NCI-H1048 (cell line): Measurements from ENCODE around the gene RPL18.
A peak's percentile ranks its signal among the peaks of the same experiment; 100 is the strongest.

ENCODE experiments used
- DNase-seq: peaks from one replicate; lab custom pipeline; 2025; lab: John Stamatoyannopoulos, UW

RPL18 gene

DNA sequence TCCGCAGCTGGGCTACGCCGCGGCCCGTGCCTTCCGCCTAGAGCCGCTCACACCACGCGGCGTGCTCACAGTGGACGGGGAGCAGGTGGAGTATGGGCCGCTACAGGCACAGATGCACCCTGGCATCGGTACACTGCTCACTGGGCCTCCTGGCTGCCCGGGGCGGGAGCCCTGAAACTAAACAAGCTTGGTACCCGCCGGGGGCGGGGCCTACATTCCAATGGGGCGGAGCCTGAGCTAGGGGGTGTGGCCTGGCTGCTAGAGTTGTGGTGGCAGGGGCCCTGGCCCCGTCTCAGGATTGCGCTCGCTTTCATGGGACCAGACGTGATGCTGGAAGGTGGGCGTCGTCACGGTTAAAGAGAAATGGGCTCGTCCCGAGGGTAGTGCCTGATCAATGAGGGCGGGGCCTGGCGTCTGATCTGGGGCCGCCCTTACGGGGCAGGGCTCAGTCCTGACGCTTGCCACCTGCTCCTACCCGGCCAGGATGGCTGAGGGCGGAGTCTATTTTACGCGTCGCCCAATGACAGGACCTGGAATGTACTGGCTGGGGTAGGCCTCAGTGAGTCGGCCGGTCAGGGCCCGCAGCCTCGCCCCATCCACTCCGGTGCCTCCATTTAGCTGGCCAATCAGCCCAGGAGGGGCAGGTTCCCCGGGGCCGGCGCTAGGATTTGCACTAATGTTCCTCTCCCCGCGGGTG lies 10.8 kb upstream of the RPL18 start:
- no peak for DNase-seq

DNA sequence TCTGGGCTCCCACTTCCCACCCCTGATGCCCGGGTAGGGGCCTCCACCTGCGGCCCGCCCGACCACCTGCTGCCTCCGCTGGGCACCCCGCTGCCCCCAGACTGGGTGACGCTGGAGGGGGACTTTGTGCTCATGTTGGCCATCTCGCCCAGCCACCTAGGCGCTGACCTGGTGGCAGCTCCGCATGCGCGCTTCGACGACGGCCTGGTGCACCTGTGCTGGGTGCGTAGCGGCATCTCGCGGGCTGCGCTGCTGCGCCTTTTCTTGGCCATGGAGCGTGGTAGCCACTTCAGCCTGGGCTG lies 10.3 kb upstream of the RPL18 start:
- DNase-seq: no peak

DNA sequence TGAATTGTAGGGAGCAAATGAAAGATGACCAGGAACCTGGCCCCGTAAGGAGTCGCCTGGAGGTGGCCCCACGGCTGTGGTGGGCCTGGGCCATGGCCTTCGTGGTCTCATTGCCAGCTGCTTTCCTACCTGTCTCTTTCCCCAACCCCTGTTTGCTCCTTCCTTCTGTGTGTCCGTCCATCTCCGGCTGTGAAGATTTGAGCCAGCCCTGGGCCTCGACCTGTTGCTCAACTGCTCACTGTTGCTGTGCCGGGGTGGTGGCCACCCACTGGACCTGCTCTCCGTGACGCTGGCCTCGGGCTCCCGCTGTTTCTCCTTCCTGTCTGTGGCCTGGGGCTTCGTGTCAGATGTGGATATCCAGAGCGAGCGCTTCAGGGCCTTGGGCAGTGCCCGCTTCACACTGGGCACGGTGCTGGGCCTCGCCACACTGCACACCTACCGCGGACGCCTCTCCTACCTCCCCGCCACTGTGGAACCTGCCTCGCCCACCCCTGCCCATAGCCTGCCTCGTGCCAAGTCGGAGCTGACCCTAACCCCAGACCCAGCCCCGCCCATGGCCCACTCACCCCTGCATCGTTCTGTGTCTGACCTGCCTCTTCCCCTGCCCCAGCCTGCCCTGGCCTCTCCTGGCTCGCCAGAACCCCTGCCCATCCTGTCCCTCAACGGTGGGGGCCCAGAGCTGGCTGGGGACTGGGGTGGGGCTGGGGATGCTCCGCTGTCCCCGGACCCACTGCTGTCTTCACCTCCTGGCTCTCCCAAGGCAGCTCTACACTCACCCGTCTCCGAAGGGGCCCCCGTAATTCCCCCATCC lies 9.7 kb upstream of the RPL18 start:
- no peak for DNase-seq

DNA sequence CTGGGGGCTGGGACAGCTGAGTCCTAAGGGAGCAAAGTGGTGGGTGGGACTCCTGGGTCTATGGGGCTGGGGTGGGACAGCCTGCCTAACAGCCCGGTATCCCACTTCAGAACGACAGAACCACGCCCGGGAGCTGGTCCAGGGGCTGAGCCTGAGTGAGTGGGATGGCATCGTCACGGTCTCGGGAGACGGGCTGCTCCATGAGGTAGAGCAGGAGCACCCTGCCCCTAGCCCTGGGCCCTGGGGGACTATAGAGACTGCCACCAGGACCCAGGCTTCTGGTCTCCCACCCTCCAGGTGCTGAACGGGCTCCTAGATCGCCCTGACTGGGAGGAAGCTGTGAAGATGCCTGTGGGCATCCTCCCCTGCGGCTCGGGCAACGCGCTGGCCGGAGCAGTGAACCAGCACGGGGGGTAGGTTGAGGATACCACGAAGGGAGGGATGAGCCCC lies 8.9 kb upstream of the RPL18 start:
- DNase-seq: no peak

DNA sequence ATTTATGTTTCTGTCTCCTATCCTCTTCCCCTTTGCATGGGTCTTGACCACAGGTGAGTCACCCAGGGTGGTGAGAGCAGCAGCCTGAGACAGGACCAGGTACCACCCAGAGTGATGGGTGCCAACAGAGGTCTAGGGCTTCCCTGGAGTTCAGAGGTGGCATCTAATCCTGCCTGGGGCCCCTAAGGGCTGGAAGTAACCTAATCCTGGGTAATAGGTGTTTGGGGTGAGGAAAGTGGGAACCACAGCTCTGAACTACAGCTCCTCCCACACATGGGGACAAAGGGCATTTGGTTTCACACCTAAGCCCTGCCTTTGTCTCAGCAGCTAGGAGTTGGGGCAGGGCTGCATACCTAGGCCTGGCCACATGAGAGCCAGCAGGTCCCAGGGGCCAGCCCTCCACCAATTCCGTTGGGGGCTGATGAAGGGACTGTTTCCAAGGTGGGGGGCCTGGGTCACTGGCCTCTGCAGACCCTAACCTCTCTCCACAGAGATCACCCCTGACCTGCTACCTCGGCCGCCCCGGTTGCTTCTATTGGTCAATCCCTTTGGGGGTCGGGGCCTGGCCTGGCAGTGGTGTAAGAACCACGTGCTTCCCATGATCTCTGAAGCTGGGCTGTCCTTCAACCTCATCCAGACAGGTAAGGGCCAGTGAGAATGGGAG lies 8.4 kb upstream of the RPL18 start:
- no peak for DNase-seq

DNA sequence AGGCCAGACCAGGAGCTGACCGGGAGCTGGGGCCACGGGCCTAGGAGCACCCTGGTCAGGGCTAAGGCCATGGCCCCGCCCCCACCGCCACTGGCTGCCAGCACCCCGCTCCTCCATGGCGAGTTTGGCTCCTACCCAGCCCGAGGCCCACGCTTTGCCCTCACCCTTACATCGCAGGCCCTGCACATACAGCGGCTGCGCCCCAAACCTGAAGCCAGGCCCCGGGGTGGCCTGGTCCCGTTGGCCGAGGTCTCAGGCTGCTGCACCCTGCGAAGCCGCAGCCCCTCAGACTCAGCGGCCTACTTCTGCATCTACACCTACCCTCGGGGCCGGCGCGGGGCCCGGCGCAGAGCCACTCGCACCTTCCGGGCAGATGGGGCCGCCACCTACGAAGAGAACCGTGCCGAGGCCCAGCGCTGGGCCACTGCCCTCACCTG lies 6.9 kb upstream of the RPL18 start:
- no peak for DNase-seq

DNA sequence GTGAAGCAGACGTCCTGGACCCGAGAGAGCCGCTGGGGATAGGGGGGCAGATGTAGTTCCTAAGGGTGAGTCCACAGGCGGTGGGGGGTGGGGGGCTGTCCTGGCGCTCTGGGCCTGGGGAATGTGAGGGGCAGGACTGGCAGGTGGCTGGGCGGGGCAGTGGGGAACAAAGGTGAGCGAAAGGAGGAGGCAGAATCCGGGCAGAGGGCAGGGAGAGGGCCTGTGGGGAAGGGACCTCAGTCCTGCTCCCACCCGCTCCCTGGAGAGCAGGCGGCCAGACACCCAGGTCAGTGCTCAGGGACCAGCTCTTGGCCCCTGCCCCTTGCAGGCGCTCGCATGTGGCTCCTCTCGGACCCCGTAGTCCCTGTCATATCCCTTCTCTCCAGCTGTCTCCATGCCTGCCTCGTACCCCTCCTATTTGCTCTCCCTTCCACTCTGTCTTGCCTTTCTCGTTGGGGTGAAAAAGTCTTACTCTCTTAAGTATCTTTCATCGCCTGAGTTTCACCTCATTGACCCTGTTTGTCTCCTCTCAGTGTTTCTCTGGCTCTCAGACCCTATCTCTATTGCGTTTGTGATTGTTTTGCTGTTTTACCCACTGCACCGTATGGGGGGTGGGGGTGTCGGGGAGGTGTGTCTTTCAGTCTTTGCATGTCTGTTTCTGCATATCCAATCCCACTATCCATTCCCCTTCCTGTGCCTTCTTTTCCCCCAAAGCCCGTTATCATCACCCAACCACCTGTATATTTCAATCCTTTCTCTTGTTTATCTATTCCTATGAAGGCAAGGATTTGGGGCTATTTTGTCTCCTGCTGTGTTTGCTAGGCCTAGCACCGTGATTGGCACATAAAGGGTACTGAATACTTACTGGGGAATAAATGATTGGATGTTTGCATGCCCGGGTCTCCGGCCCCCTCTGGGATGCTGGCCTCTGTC lies 6.1 kb upstream of the RPL18 start:
- DNase-seq: no peak

DNA sequence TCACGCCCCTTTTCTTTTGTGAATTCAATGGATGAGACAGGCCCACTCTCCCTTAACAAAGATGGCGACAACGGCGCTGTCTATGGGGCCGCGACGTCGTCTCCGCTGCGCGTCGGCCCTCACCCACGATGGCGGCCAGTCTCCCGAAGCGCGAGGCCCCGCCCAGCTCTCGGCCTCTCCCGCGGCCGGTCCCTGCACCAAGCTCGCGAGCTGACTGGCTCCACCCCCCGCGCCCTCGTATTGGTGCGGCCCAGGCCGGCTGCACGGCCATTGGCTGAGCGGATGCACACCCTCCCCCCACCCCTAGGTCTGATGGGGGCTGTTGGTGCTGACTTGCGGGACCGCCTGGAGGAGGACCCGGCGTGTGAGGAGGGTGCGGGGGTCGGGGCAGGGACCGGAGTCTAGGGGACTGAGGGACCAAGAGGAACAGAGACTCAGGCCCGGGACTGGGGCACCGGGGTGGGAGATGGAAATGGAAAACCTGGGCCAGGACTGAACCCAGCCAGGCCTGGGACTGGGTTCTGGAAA lies 5.2 kb upstream of the RPL18 start:
- peak; percentile 96 for DNase-seq

DNA sequence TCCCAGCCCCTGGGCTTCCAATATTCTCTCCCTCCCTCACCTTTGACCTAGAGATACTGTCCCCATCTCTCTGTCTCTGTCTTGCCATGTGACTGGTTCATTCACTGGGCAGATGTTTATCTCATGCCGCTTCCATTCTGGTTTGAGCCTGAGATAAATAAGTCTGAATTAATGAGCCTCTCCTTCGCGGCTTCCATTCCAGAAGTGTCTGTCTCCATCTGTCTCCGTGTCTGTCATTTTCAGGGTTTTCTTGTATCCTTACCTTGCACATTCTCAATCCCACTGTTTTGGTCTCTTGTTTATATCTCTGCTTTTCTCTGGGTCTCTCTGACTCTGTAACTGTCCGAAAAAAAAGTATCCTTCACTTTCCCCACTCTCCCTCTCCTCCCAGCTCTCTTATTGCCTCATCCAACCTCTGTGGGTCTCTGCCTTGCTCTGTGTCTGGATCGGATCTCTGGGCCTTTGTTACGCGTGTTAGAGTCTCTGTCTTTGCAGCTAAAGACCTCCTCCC lies 4.6 kb upstream of the RPL18 start:
- DNase-seq: no peak

DNA sequence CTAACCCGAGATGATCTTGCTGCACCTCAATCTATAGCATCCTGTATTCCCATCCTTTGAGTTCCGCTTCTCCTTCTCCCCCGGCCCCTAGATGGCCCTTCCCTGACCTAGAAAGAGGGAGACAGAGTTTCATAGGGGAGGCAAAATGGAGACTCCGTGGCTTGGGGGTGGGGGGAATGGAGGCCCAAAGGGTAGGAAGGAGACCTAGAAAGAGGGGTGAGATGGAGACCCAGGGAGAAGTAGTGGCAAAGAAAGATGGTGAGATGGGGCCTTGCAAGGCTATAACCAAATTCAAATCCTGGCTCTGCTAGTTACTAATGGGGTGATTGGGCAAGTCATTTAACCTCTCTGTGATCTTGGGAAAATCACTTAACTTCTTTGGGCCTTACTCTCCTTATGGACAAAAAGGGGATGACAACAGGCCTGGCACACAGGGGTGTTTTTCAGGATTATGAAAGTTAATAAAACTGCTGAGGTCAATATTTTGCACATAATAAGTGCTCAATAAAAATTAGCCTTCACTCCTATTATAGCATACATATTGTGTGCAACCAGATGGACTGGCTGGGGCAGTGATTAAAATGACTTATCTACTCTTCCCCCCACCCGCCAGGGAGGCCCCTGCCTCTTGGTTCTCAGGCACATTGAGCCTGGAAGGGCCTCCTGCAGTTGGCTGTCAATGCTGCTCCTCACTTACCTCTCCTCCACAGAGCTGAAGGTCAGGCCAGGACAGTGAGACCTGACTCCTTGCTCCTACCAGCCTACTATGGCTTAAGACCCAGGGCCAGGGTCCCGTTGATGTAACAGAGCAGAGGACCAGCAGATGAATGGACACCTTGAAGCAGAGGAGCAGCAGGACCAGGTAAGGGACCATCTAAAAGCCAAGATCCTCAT lies 961 bp upstream of the RPL18 start:
- no peak for DNase-seq

DNA sequence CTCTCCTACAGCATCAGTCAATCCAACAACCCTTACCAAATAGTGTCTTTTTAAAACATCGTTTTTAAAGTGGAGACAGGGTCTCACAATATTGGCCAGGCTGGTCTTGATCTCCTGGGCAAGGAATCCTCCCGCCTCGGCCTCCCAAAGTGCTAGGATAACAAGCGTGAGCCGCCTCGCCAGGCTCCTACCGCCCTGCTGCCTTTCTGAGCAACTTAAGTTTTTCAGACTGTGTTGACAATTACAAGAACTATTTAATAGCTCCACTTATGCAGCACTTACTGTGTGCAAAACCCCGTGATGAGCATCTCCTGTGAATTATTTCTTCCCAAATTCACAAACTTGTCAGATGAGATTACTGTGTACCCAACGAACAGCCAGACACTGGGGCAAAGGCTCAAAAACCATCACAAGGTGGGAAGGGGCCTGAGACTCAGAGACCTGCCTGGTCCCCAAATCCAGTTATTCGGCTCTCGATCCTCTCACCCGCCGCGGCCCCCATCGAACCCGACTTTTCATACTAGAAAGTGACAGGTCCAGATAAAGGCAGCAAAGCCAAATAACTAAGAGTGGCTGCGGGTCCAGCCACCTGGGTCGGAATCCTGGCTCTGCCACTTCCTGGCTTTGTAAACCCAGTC lies 581 bp downstream of the RPL18 start:
- no peak for DNase-seq

DNA sequence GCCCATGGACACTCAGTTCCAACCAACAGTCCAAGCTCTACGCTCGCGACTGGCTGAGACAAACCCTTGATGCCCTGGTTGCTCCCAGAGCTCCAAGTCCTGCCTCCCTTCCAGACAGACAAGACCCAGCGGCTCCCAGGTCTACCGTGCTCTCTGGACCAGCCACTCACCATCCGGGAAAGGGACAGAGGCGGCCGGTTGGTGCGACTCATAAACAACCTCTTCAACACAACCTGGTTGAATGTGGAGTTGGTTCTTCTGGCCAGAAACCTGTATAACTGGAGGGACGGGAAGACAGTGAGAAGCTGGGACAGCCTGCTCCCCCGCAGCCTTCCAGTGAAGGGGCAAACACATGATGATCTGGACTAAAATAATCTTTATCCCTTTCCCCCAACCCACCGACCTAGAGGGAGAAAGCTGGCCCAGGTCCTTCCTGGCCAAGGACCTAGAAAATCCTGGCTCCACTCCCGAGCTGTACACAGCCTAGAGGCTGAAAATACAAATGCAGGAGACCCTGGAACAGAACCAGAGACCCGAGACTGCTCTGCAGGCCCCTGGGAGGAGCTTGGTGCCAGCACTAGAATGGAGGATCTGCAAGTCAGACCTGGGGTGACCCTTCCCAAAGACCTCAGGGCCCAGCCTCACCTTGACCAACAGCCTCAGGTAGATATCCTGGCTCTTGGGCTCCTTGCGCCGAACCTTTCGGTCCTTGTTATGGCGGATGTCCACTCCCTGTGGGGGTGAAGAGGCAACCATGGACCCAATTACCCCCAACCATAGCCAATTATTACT lies 1.6 kb downstream of the RPL18 start:
- DNase-seq: no peak

DNA sequence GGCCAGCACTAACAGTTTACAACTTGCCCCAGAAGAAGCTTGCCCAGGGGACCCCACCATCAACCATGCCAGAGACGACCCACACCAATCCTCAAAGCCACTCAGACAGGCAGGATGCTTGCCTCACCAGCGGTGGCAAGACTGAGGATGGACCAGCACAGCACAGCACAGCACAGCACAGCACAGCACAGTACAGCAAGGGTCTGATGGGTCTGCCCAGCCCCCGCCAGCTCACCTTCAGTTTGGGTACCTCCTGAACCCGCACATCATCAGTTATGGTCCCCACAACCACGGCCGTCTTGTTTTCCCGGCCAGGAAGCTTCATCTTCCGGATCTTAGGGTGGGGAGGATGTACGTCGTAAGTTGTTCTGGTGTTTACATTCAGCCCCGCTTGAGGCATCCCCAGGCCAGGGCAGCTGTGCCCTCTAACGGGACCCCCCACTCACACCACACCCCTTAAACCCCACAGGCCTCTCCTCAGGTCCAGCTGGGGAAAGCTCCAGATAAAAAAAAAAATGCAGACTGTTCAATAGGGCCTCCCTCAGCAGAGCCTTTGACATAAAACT lies 2.4 kb downstream of the RPL18 start:
- no peak for DNase-seq

DNA sequence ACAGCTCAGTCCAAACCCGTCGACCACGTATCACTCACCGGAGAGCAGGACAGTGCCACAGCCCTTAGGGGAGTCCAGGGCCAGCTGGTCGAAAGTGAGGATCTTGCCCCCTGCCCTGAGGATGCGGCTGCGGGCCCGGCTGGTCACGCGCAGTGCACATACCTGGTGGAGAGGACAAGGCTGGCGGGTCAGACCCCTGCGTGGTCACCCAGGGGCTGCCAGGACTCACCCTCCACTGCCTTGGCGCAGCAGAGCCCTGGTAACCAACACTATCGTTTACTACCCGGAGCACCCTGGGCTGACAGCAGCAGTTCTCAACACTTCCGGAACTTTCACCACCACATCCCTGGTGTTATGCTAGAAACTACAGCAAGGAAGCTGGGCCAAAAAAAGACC lies 2.9 kb downstream of the RPL18 start:
- no peak for DNase-seq

DNA sequence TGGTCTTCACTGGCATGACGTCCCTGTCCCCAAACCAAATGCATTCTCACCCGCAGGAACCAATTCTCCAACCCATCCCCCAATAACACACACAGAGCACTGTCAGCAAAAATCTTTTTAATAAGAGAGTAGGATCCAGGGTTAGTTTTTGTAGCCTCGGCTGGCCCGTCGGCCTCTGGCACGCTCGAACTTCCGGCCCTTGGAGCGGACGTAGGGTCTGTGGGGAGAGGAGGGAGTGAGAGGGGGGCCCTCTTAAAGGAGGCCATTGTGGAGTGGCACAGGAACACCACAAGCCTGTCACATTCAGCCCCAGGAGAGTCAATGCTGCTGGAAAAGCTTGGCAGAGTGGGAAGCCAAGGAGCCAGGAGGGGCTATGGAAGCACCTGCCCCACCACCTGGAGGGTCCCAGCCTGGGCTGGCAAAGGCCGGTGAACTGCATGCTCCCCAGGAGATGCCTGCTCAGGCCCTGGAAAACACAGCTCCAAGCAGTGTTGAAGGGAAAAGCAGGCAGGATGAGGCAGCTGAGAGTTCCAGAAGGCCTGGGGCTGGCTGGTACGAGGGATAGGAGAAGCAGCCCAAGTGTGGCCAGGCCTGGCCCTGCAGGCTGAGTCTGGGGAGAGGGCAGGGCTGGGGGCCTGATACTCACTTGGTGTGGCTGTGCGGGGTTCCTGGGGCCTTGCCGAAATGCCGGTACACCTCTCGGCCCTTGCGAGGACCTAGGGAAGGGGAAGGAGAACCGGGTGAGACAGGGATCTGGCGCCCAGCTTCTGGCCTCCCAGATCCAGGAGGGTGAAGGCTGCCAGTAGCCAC lies 3.5 kb downstream of the RPL18 start:
- no peak for DNase-seq

DNA sequence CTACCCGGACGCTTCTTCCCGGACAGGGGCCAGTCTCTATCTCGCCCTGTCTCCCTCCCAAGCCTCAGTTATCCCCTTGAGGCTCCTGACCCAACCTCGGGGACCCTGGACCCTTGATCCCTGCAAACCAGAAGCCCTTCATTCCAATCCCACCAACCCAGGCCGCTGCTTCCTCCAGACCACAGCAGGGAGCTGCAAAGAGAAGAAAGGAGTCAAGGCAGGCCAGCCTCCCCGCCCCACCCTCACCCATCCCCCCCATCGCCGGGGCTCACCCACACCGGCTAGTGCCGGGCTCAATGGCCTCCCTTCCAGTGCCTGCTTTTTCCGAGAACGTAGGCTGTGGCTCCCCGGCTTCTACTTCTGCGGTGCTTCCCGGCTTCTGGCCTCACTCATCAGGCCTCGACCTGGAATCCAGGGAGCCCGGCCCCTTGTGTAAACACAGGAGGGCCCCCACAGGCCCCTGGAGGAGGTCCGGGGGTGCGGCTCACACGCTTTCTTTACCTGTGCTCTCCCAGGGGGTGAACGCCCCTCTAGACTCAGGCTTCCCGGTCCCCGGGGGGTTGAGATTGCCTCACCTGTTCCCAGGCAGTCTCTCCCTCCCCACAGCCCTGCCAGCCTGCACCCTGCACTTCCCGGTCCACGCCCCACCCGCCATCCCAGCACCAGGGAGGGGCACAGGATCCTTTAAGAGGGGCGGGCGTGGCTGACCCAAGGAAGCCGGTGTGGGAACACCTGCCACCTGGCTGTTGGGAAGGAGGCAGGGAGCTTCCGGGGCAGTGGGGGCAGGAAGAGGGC lies 4.3 kb downstream of the RPL18 start, which contains the start of gene FAM83E:
Gene FAM83E, minus strand, starts transcription at position 641 of the 795 bp plus-strand sequence. CDS start 1,704 bp downstream, outside the sequence.
- no peak for DNase-seq

DNA sequence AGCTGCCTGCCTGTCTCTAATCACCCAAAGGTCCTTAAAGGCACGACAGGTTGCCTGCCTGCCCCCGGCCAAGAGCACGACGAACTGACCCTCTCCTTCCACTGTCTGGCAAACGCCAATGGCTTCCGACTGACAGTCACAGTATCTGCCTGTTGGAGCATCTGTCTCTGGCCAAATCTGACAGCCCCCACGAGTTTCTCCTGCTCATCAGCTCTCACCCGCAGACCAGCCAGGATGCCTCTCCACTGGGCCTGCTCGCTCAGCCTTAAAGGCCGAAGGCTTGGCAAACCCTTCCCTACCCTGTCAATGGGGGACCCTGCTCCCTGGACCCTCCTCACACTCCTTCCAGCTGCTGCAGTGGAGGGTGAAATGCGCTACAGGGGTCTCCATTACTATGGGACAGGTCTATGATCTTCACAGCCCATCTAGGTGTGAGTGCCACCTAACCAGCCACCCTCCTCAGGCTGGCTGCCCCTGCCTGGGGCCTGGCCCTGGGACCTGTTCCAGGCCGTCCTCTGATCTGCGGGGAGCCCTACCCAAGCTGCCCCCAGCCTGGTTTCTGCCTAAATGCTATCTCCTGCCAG lies 5.0 kb downstream of the RPL18 start:
- no peak for DNase-seq
